ENCODE measurements around the gene ZNF106.

ZNF106 gene

GRCh38 chr15:42409011-42409410 lies 81.9 kb downstream of the ZNF106 start:
- DNase-seq (ENCODE audit: low read depth, low spot score), result no peak

GRCh38 chr15:42408178-42408577 lies 82.8 kb downstream of the ZNF106 start:
- H3K36me3 ChIP-seq (ENCODE audit: insufficient read depth, low read length), result peaks cover 3% of the 10 kb centered on the region; the same call in 1 of the 2 replicates
- no peaks in the 10 kb centered on the region for H3K9me3 ChIP-seq (ENCODE audit: low read depth, low read length)

More at GRCh38 chr15:42409011-42409410, 81.9 kb downstream of the ZNF106 start:
- Histone ChIP-seq H3K36me3 (ENCODE audit: insufficient read depth, low read length) (peaks cover 8% of the 10 kb centered on the region; the same call in 1 of the 2 replicates), H3K9ac (ENCODE audit: insufficient read length) (no peak overlapping the region), H3K9me3 (ENCODE audit: low read depth, low read length) (no peaks in the 10 kb centered on the region), H3K27ac (no peak overlapping the region), H3K4me3 (no peak overlapping the region)
- no peak for TF ChIP-seq FOXP2 (optimal IDR thresholded peaks at IDR 0.05; ENCODE audit: control extremely low read depth, extremely low read length, insufficient read depth)
- no peak for TF ChIP-seq POLR2AphosphoS5 (IDR thresholded peaks at IDR 0.05; ENCODE audit: borderline replicate concordance, low read depth, low read length)
- no peak for TF ChIP-seq EZH2 (IDR thresholded peaks at IDR 0.05)

GRCh38 chr15:42405863-42406482 lies 85.0 kb downstream of the ZNF106 start:
- DNase-seq (ENCODE audit: low read depth, low spot score), result no peak
- H3K9ac ChIP-seq (ENCODE audit: insufficient read length), result no peak overlapping the region

More at GRCh38 chr15:42408178-42408577, 82.8 kb downstream of the ZNF106 start:
- H3K4me3 ChIP-seq, result no peak overlapping the region
- no peak for TF ChIP-seq POLR2AphosphoS5 (IDR thresholded peaks at IDR 0.05; ENCODE audit: borderline replicate concordance, low read depth, low read length)
- no peak for TF ChIP-seq FOXP2 (optimal IDR thresholded peaks at IDR 0.05; ENCODE audit: control extremely low read depth, extremely low read length, insufficient read depth)
- no peak for TF ChIP-seq EZH2 (IDR thresholded peaks at IDR 0.05)
- H3K9ac ChIP-seq (ENCODE audit: insufficient read length), result no peak overlapping the region
- H3K27ac ChIP-seq, result no peak overlapping the region
- DNase-seq (ENCODE audit: low read depth, low spot score), result no peak

GRCh38 chr15:42404461-42405235 lies 86.3 kb downstream of the ZNF106 start:
- Histone ChIP-seq H3K9me3 (ENCODE audit: low read depth, low read length) (no peaks in the 10 kb centered on the region), H3K4me3 (no peak overlapping the region), H3K27ac (no peak overlapping the region), H3K36me3 (ENCODE audit: insufficient read depth, low read length) (no peaks in the 10 kb centered on the region), H3K9ac (ENCODE audit: insufficient read length) (no peak overlapping the region)
- DNase-seq (ENCODE audit: low read depth, low spot score), result no peak
- TF ChIP-seq EZH2 (IDR thresholded peaks at IDR 0.05), result no peak
- TF ChIP-seq POLR2AphosphoS5 (IDR thresholded peaks at IDR 0.05; ENCODE audit: borderline replicate concordance, low read depth, low read length), result no peak
- no peak for TF ChIP-seq FOXP2 (optimal IDR thresholded peaks at IDR 0.05; ENCODE audit: control extremely low read depth, extremely low read length, insufficient read depth)

More at GRCh38 chr15:42405863-42406482, 85.0 kb downstream of the ZNF106 start:
- TF ChIP-seq POLR2AphosphoS5 (IDR thresholded peaks at IDR 0.05; ENCODE audit: borderline replicate concordance, low read depth, low read length), result no peak
- TF ChIP-seq EZH2 (IDR thresholded peaks at IDR 0.05), result no peak
- no peak for TF ChIP-seq FOXP2 (optimal IDR thresholded peaks at IDR 0.05; ENCODE audit: control extremely low read depth, extremely low read length, insufficient read depth)
- H3K27ac ChIP-seq, result no peak overlapping the region
- H3K9me3 ChIP-seq (ENCODE audit: low read depth, low read length), result no peaks in the 10 kb centered on the region
- no peak overlapping the region for H3K4me3 ChIP-seq
- H3K36me3 ChIP-seq (ENCODE audit: insufficient read depth, low read length), result no peaks in the 10 kb centered on the region

- H3K36me3 ChIP-seq (ENCODE audit: insufficient read depth, low read length), result no peaks in the 10 kb centered on the region
- no peak overlapping the region for H3K9ac ChIP-seq (ENCODE audit: insufficient read length)
- H3K9me3 ChIP-seq (ENCODE audit: low read depth, low read length), result no peaks in the 10 kb centered on the region
- no peak for DNase-seq (ENCODE audit: low read depth, low spot score)
- TF ChIP-seq FOXP2 (optimal IDR thresholded peaks at IDR 0.05; ENCODE audit: control extremely low read depth, extremely low read length, insufficient read depth) (no peak), POLR2AphosphoS5 (IDR thresholded peaks at IDR 0.05; ENCODE audit: borderline replicate concordance, low read depth, low read length) (no peak), EZH2 (IDR thresholded peaks at IDR 0.05) (no peak)
- no peak overlapping the region for H3K4me3 ChIP-seq
- no peak overlapping the region for H3K27ac ChIP-seq
Observed at GRCh38 chr15:42403389-42403788, 87.6 kb downstream of the ZNF106 start.

GRCh38 chr15:42402455-42403205 lies 88.3 kb downstream of the ZNF106 start:
- DNase-seq (ENCODE audit: low read depth, low spot score), result no peak
- H3K36me3 ChIP-seq (ENCODE audit: insufficient read depth, low read length), result no peaks in the 10 kb centered on the region
- no peak for TF ChIP-seq EZH2 (IDR thresholded peaks at IDR 0.05)
- no peak for TF ChIP-seq FOXP2 (optimal IDR thresholded peaks at IDR 0.05; ENCODE audit: control extremely low read depth, extremely low read length, insufficient read depth)
- TF ChIP-seq POLR2AphosphoS5 (IDR thresholded peaks at IDR 0.05; ENCODE audit: borderline replicate concordance, low read depth, low read length), result no peak
- no peak overlapping the region for H3K9ac ChIP-seq (ENCODE audit: insufficient read length)
- H3K4me3 ChIP-seq, result no peak overlapping the region
- no peak overlapping the region for H3K27ac ChIP-seq
- H3K9me3 ChIP-seq (ENCODE audit: low read depth, low read length), result no peaks in the 10 kb centered on the region

GRCh38 chr15:42401544-42402454 lies 89.1 kb downstream of the ZNF106 start:
- no peak overlapping the region for H3K9ac ChIP-seq (ENCODE audit: insufficient read length)
- DNase-seq (ENCODE audit: low read depth, low spot score), result no peak
- H3K36me3 ChIP-seq (ENCODE audit: insufficient read depth, low read length), result no peaks in the 10 kb centered on the region
- H3K4me3 ChIP-seq, result no peak overlapping the region
- H3K27ac ChIP-seq, result no peak overlapping the region
- TF ChIP-seq POLR2AphosphoS5 (IDR thresholded peaks at IDR 0.05; ENCODE audit: borderline replicate concordance, low read depth, low read length) (no peak), EZH2 (IDR thresholded peaks at IDR 0.05) (no peak), FOXP2 (optimal IDR thresholded peaks at IDR 0.05; ENCODE audit: control extremely low read depth, extremely low read length, insufficient read depth) (no peak)
- H3K9me3 ChIP-seq (ENCODE audit: low read depth, low read length), result no peaks in the 10 kb centered on the region
